DMS 273 (cell line): ENCODE measurements around the gene OLFM1.
A peak's percentile ranks its signal among the peaks of the same experiment; 100 is the strongest.

Source experiments
- DNase-seq: peaks from one replicate; lab custom pipeline; 2025; ENCODE audit not compliant: unreplicated experiment; lab: John Stamatoyannopoulos, UW

Gene OLFM1

DNA sequence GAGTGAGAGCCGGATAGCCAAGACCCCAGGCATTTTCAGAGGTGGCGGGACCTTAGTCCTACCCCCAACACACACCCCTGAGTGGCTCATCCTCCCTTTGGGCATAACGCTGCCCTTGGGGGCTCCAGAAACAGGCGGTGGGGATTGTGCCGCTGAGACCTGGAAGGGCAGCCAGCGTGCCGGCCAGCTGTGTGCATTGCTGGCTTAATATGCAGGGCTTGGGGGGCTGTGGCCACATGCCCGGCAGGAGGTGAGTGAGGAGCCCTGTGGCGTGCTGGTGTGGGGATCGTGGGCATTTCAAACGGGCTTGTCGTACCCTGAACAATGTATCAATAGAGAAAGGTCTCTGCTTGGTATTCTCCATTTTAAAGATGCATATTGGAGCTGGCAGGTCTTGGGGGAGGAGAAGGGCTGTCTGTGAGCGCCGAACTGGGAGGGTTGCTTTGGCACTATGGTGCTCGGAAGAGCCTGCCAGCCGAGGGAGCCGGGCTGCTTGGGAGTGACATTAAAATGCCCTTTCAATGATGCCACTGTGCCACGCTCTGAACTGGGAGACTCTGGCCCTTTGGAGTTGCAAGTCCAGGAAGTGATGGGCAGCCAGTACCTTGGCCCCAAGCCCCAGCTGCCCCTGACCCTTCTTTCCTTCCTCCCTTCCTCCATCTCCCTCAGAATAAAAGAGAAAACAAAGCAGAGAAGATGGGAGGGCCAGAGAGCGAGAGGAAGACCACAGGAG, 11.2 kb upstream of the OLFM1 start:
- DNase-seq = peak; percentile 37

DNA sequence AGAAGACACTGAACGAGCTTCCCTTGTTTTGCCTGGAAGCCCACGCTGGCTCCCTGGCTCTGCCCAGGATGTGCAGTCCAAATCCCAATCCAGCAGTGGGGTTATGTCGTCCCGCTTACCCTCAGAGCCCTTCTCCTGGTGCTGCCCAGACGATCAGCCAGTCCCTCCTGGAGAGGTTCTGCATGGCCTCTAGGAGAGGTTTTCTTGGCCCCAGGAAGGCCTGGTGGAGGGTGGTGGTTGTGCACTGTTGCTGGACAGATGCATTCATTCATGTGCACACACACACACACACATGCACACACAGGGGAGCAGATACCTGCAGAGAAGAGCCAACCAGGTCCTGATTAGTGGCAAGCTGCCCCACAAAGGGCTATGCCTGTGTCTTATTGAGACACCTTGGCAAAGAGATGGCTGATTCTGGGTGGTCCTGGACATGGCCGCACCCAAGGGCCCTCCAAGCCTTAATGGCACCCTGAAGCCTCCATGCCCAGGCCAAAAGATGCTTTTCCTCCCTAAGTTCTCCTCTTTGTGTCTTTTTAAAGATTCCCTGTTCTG, 10.5 kb upstream of the OLFM1 start:
- no peak for DNase-seq

DNA sequence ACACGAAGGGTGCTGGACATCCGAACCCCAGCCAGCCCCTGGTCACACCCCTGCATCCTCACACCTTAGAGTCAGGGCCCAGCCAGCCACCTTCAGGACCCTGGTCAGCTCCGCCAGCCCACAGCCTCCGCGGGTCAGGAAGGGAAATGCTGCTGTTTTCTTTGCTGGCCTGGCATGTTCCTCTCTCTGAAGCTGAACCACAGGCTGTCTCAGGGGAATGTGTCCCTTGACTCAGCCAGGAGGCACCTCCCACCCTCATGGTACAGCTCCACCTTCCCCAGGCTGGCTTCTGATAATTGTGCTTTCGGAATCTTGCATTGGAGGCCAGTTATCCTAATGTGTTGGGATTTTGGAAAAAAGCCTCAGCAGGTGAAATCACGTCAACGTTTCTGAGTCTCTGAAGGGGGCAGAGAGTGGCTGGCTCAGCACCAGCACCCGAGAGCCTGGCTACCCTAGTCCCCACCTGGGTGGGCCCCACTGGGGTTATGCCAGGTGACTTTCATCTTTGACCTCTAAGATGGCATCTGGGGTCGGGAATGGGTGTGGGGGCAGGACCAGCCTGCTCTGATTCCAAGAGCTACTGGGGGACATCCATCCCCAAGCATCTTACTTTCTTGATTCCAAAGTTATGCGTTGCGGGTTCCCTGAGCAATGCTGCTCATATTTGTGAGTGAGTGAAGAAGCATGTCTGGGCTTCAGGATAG, 9.8 kb upstream of the OLFM1 start:
- DNase-seq = no peak

DNA sequence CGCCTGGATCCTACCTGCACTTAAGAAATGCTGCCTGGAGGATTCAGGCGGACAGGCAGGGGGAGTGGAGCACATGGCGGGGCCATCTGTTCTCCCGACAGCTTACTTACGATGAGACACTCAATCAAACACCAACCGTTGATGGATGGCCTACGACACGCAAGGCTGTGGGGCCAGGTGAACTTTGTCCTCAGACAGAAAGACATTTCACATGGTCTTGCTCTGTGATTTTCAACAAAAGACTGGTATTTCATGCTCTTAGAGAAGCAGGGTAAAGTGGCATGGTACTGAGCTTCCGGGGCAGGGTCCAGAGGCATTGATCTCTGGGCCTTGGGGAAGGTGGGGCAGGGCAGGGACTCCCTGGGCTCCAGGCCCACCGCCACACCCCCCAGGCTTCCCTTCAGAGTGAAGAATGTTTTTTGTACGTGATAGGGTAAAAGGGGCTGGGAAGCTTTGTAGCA, 9.1 kb upstream of the OLFM1 start:
- DNase-seq = peak; percentile 47

GRCh38 chr9:135079018-135079417, 8.4 kb upstream of the OLFM1 start:
- no peak for DNase-seq

DNA sequence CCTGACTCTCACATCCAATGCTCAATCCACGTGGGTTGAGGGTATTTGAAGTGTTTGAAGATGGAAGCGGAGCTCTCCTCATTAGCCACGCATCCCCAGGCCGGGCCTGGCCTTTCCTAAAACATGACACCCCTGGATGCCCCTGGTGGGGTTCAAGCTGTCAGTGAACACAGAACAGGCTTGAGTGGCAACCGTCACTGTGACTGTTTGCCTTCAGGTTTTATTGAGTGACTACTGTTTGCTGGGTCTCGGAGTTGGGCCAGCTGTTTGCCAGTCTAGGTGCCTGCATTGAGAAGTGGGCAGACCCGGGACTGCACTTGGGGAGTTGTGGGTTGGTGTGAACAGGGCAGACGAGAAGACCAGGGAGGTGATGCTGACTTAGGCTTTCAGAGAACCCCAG, 7.8 kb upstream of the OLFM1 start:
- DNase-seq = no peak

- DNase-seq = peak; percentile 33
These were observed 6.9 kb upstream of the OLFM1 start for GRCh38 chr9:135080286-135081263.

- no peak for DNase-seq
These were observed 6.2 kb upstream of the OLFM1 start for GRCh38 chr9:135081264-135081660.

DNA sequence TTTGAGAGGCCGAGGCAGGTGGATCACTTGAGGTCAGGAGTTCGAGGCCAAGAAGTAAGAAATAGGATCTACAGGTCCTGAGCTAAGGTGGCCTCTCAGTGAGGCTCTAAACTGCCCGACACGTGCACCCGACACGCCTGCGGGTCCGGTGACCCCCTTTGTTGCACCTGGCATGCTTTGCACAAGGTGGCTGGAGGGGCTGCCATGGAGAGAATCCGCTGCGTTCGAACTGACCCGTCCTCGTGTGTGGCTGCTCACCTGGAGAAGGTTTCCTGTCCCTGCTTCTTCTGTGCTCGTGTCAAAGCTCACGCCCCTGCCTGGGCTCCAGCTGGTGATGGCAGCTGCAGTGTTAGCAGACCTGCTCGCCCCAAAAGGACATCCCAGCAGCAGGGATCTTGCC, 5.7 kb upstream of the OLFM1 start:
- DNase-seq = no peak

DNA sequence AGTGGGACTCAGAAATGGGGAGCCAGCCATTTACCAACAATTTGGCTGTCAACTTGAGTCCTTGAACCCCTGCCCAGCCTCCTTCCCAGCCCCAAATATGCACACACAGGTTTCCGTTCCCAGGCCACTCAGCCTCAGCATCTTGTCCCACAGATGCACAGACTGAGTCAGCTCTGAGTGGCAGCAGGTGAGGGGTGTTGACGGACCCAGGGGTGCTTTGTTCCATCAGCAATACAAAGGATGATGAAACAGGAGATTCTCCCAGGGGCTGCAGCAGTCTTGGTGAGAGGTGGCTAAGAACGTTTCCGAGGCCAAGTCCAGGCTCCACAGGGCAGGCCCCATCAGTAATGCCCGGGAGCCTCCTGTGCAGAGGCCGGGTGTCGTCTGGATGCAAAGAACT, 4.9 kb upstream of the OLFM1 start:
- DNase-seq = no peak

DNA sequence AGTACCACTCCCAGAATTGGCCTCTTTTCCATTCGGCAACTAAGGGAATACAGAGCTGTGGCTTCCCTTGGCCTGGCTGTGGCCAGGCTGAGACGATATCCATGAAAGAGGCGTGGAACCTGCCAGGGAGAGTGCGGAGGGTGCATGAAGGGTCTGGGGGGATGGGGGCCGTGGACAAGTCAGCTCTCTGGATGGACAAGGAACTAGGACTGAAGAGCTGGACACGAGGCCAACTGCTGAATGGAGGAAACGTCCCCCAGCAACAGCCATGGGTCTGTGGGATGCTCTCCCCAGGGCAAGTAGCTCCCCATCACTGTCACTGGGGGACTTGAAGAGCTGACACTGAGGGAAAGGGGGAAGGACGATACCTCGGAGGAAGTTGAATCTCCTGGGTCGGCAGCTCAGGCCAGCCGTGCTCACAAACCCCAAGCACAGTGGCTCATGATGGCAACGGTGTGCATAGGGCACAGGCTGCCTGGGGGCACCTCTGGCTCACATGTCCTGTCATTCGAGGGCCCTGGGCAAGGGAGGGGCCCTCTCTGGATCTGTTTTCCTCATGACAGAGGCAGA, 4.1 kb upstream of the OLFM1 start:
- no peak for DNase-seq

DNA sequence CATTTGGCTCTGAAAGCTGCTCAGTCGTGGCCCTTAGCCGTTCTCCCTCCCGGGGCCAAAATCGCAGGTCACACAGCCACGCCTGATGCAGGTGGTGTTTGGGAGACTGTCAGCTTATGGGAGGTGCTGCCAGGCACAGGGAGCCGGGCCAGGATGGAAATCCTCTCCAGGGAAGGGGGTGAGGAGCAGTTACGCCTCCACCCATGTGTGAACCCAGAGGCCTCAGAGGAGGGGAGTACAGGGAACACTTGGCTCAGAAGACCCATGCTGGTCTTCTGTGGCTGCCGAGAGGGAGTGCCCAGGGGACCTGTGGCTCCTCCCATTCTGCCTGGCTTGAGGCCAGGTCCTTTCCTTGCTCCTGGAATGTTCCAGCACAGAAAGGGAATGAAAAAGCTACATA, 3.6 kb upstream of the OLFM1 start:
- peak; percentile 36 for DNase-seq

DNA sequence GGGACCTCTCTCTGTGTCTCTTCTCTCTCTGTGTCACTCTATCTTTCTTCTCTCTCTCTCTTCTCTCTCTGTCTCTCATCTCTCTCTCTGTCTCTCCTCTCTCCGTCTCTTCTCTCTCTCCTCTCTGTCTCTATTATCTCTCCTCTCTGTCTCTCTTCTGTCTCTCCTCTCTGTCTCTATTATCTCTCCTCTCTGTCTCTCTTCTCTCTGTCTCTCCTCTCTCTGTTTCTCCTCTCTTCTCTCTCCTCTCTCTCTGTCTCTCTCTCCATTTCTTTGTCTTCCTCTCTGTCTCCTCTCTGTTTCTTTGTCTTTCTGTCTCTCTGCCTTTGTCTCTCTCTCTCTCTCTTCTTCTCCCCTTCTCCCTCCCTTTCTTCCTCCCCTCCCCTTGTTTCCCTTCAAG, 3.2 kb upstream of the OLFM1 start:
- DNase-seq = no peak

DNA sequence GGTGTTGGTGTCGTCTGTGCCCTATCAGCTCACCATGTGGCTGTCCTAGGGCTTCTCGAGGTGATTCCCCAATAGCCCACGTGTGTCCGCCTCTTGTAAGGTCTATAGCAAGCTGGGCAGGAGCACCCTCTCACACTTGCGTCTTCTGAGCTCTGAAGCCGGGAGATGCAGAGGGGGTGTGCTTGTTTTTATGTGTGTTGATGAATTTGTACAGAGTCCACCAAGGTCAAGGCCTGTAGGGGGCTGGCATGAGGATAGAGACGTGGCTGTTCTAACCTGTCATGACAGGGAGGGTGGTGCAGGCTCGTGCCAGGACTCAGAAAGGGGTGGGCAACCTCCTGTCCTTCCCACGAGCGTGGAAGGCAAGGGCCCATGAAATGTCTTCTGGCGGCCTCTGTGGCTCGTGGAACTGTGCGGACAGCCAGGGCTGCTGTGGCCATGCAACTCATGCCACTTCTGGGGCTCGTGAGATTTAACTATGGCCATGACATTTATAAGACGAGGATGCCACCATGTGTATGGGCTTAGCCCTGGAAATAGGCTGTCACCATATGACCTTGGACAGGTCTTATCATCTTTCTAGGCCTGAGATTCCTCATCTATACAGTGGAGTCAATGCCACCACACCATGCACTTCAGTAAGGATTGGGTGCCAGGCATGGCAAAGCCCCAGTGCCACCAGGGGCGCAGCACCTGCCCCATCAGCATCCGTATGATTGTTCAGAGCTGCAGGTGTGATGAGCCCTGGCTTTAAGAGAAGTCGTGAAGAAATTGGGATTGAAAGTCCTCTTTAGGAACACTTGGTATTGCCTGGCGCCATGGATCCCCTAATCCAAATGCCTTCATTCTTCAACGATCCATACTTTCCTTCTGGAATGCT, 2.3 kb upstream of the OLFM1 start:
- no peak for DNase-seq

GRCh38 chr9:135085830-135086546, 1.5 kb upstream of the OLFM1 start:
- DNase-seq = peak; percentile 82

DNA sequence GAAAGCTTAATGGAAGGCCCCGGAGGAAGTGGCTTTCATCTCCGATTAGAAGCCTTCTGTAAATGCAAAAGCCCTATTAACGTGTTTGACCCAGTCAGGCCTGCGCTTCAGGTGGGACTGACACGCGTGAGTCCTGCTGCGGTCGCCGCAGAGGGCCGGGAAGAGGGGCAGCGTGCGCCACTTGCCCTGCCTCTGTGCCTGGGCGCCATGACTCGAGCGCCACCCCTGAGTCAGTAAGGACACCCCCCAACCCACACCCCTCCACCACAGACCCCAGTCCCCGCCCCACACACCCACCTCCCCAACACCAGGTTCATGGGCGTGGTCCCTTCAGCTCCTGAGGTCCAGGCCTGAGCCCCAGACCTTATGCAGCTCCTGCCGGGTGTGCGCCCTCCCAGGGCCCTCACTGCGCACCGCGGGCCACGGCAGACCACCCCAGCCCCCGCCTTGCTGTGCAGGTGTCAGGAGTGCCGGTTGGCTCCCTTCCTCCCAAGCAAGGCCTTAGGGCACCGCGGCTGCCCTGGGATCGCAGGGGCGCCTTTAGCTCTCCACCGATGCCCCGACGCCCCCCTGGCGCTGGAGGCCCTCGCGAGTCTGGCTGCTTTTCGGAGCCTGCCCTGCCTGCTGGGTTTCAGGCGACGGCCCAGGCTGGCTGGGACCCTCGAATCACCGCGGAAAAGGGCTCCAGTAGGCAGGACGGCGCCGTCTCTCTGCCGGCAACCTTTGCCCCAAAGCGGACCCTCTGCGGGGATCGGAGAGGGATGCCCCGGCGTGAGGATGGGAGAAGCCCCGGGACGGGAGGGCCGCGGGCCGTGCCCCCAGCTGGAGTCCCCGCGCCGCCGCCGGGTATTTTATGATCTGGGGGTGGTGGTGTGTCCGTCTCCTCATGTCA, 625 bp upstream of the OLFM1 start:
- no peak for DNase-seq

- no peak for DNase-seq
These were observed 455 bp downstream of the OLFM1 start for GRCh38 chr9:135087899-135088347.

DNA sequence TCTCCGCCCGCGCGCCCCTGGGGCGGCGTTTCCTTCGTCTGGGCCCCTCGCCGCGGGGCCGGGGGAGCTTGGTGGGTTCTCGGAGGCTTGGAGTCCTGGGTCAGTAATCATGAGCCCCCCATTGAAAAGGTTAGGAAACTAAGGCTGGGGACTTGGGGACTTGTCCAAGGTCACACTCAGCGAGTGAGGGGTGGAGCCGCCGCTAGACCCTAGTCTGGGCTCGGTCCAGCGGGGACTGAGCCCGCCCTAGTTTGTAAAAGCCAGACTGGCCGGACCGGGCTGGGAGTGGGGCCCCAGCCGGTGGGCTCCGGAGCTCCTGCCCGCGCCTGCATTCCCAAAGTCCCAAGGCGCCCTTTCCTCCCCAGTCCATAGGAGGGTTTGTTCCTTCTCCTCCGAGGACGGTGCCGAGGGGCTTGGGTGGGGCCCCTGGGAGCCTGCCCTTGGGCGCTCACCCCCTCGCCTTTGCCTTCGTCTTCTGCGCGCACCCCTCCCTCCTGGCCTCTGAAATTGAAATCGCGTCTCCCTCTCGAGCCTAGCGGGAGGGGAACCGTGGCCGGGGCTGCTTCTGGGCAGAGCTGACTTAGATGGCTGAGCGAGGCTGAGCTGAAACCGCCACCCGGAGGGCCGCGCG, 995 bp downstream of the OLFM1 start:
- no peak for DNase-seq
